Right lobe of liver (tissue), 6 donors: ENCODE measurements around the gene CCBE1. TPM values are rescaled to one million over a fixed set of nuclear protein-coding genes. Genes with fewer than 3 reads are reported as not detected.

ENCODE experiments used
- ATAC-seq, 4 donors: fragments of 200-7000 bp; cut with Tn5 transposase; one replicate each; pipeline ENCODE4 v1.9.1; 2020; ENCODE audit warnings: mild to moderate bottlenecking in 4 of 4, moderate library complexity in 4 of 4
- DNase-seq, 3 donors: peaks; one replicate each; pipeline ENCODE4 v3.0.0-alpha.2; 2020
- H3K27ac ChIP-seq, 3 donors: fragments of 200-600 bp; one replicate each; pipeline ENCODE4 v1.8.0; 2022
- H3K27me3 ChIP-seq, 2 donors: fragments of 200-600 bp; one replicate each; pipeline ENCODE4 v1.8.0; 2022
- H3K36me3 ChIP-seq, 4 donors: fragments of 200-600 bp; sonication (generic) in 1 of 4; one replicate each; pipeline versions ENCODE4 v1.5.1 to v1.8.0; 2017 to 2022; ENCODE audit warnings: control low read depth in 1 of 4
- H3K4me1 ChIP-seq, 4 donors: fragments of 200-600 bp; sonication (generic) in 1 of 4; one replicate each; pipeline versions ENCODE4 v1.5.1 to v1.8.0; 2017 to 2022; ENCODE audit warnings: control low read depth in 1 of 4
- H3K4me3 ChIP-seq, 3 donors: fragments of 200-600 bp; one replicate each; pipeline ENCODE4 v1.8.0; 2022
- H3K9me3 ChIP-seq, 4 donors: fragments of 200-600 bp; sonication (generic) in 1 of 4; one replicate each; pipeline versions ENCODE4 v1.5.1 to v1.8.0; 2017 to 2022; ENCODE audit warnings: control low read depth in 1 of 4
- POLR2A ChIP-seq: fragments of 450-650 bp; IDR thresholded peaks from one replicate; pipeline ENCODE4 v1.6.1; 2017; ENCODE audit warnings: antibody characterized with exemption, mild to moderate bottlenecking
- WGBS: methylation state at CpG from one replicate; pipeline ENCODE4 v1.1.6; 2018; ENCODE audit warnings: low coverage, low lambda C conversion rate; ENCODE audit not compliant: insufficient coverage; ENCODE audit errors: missing lambda C conversion rate; 5-methylcytosine and 5-hydroxymethylcytosine counted together
- intact Hi-C, 2 donors: fragments of 100-400 bp; cut with DNase I; formaldehyde crosslinking; loops; one replicate each; pipeline versions ENCODE4 v1.11.2 to v1.14.1; 2022
- total RNA-seq, 6 experiments: library from RNA; depleted of rRNA in 2 of 6; stranded (reverse); fragments of >200 nt in 2 of 6; fragmentation: NEBNext Ultra II Directional in 3 of 6; extraction: Animal tissue kit (Norgen Biotek cat#: 25700) in 3 of 6; gene quantifications; one replicate each; pipeline versions ENCODE4 v1.1.0 to v1.2.4, GENCODE V29; 2016 to 2023
- TF ChIP-seq, protein P1 (sequence below), 4 donors: fragments of 200-600 bp in 3 of 4; fragments of 450-650 bp in 1 of 4; IDR thresholded peaks; one replicate each; pipeline versions ENCODE4 v1.5.1 to v1.8.0; 2016 to 2022; ENCODE audit warnings: antibody characterized with exemption in 4 of 4, mild to moderate bottlenecking in 2 of 4
- donor health status: DM: no; HTN: yes; CAD: no.
- donor health status: DM: no; HTN: no; CAD: no.
- donor health status: DM: no; HTN: no; CAD: no.
- donor health status: DM: no; HTN: yes; CAD: no.
- donor health status: DM: no; HTN: yes; CAD: no.

Gene CCBE1
- total RNA-seq, 6 experiments from 2014 or later: 2.7 to 6.9 (median 4.3) TPM

DNA sequence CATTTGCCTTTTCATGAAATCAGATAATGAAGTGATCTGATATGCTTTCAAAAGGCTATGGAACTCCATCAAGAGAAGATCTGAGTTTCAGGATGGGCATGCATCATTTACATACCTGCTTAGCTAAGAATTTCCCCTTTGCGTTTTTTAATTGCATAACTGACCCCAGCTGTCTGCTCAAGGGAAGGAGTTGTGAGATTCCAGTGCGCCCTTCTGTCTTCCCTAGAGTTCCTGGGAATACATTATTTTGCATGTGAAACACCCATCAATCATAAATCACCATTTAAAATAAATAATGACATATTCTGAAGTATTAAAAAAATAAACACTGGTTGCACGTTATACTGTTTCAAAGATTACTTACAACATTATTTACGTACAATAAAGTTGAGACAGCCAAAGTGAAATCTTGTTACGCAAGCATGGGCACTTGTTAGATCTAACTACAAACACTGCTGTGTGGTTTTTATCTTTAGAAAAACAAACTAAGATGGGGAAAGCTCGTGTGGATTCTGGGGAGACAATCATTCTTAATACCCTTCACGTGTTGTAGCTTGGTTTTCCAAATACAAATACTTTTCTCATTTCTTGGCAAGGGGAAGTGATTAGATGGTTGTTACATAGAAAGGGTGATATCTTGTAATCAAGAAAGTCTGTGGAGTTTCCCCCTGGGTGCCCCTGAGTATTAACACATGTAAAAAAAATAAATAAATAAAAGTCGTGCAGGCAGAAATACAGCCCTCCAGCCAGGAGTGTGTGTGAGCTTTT lies 212.5 kb downstream of the CCBE1 start:
- H3K36me3 ChIP-seq: no peaks in the 10 kb centered on the region
- WGBS: 22% methylated on average over 8 of the region's 8 CpGs
- no peak for ATAC-seq
- no peak for DNase-seq
- intact Hi-C loops: no loop called here
- H3K4me3 ChIP-seq: no peak overlapping the region
- H3K27ac ChIP-seq: no peak overlapping the region
- no peaks in the 10 kb centered on the region for H3K27me3 ChIP-seq
- no peaks in the 10 kb centered on the region for H3K4me1 ChIP-seq
- TF ChIP-seq, protein P1, sequence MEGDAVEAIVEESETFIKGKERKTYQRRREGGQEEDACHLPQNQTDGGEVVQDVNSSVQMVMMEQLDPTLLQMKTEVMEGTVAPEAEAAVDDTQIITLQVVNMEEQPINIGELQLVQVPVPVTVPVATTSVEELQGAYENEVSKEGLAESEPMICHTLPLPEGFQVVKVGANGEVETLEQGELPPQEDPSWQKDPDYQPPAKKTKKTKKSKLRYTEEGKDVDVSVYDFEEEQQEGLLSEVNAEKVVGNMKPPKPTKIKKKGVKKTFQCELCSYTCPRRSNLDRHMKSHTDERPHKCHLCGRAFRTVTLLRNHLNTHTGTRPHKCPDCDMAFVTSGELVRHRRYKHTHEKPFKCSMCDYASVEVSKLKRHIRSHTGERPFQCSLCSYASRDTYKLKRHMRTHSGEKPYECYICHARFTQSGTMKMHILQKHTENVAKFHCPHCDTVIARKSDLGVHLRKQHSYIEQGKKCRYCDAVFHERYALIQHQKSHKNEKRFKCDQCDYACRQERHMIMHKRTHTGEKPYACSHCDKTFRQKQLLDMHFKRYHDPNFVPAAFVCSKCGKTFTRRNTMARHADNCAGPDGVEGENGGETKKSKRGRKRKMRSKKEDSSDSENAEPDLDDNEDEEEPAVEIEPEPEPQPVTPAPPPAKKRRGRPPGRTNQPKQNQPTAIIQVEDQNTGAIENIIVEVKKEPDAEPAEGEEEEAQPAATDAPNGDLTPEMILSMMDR (IDR thresholded peaks at IDR 0.05): no peak
- no peak for TF ChIP-seq POLR2A
- no peaks in the 10 kb centered on the region for H3K9me3 ChIP-seq

DNA sequence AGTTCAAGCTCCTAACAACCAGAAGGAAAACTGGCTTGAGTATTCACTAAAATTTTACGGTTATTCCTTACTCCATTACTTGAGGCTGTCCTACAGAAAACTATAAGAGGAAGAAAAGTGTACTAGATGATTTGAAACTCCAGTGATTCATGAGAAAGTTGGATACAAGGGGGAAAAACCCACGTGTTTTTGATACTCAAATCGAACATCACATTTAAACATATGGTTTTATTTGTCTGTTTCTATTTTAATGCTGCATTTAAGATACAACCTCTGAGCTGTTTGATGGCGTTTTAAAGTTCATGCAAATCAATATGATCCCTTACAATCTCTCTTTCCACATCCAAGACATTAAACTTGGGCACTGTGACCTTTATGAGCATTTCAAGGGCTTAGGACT lies 213.1 kb downstream of the CCBE1 start:
- H3K27ac ChIP-seq: no peak overlapping the region
- TF ChIP-seq POLR2A: no peak
- TF ChIP-seq, protein P1 (IDR thresholded peaks at IDR 0.05): no peak
- H3K4me1 ChIP-seq: no peaks in the 10 kb centered on the region
- WGBS: 49% methylated on average over 4 of the region's 4 CpGs
- no peaks in the 10 kb centered on the region for H3K9me3 ChIP-seq
- intact Hi-C loops: no loop called here
- H3K36me3 ChIP-seq: no peaks in the 10 kb centered on the region
- DNase-seq (no peak), ATAC-seq (no peak)
- H3K27me3 ChIP-seq: no peaks in the 10 kb centered on the region
- H3K4me3 ChIP-seq: no peak overlapping the region

DNA sequence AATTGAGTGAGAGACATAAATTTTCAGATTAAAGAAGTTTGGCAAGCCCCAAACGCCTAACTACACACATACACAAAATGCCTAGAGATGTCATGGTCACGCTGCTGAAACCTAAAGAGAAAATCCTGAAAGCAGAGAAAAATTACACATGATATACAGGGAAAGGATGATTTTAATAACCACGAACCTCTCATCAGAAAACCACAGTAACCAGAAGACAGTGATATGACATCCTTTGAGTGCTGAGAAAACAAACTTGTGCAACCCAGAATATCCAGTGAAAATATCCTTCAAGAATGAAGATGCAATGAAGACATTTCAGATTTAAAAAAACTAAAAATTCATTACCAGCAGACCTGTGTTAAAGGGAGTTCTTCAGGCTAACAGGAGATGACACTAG lies 215.8 kb downstream of the CCBE1 start:
- ATAC-seq (no peak), DNase-seq (no peak)
- 37% methylated on average over 3 of the region's 3 CpGs for WGBS
- intact Hi-C loops: no loop called here
- TF ChIP-seq POLR2A: no peak
- TF ChIP-seq, protein P1 (IDR thresholded peaks at IDR 0.05): no peak
- Histone ChIP-seq H3K9me3 (no peaks in the 10 kb centered on the region), H3K27me3 (no peaks in the 10 kb centered on the region), H3K4me3 (no peak overlapping the region), H3K4me1 (no peaks in the 10 kb centered on the region), H3K27ac (no peak overlapping the region), H3K36me3 (no peaks in the 10 kb centered on the region)

DNA sequence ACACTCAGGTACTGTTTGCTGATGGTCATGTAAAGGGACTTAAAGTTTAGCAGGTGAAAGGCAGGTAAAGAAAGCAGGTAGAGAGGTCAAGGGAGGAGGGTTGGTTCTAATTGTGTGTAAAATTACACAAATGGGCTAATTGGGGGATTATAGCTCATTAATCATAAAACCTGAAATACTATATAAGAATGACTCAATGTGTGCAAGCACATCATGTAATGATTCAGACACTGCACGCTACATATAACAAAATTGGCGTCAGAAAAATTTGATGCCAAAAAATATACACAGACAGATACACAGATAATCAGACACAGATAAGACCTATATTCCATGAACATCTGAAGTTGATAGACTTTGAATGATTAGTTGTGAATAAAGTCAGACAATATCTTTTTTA lies 217.4 kb downstream of the CCBE1 start:
- no peak for DNase-seq
- TF ChIP-seq, protein P1 (IDR thresholded peaks at IDR 0.05): no peak
- TF ChIP-seq POLR2A: no peak
- no peaks in the 10 kb centered on the region for H3K27me3 ChIP-seq
- H3K27ac ChIP-seq: no peak overlapping the region
- H3K4me3 ChIP-seq: no peak overlapping the region
- H3K9me3 ChIP-seq: no peaks in the 10 kb centered on the region
- 71% methylated on average over 2 of the region's 2 CpGs for WGBS
- intact Hi-C loops: no loop called here
- no peaks in the 10 kb centered on the region for H3K36me3 ChIP-seq
- no peak for ATAC-seq
- no peaks in the 10 kb centered on the region for H3K4me1 ChIP-seq
